SJCRH30 (cell line): ENCODE measurements around the gene CPNE5. TPM values are rescaled to one million over a fixed set of nuclear protein-coding genes. Genes with fewer than 3 reads are reported as not detected.

Experiments
- DNase-seq, 2 experiments: peaks; one replicate each; pipeline ENCODE4 v3.0.0-alpha.2; 2015 to 2020
- H3K27ac ChIP-seq: fragments of 250-450 bp; sonication (Bioruptor Pico); 2 replicates; pipeline ENCODE4 v1.5.1; 2020; ENCODE audit warnings: mild to moderate bottlenecking, moderate library complexity
- H3K27me3 ChIP-seq: fragments of 250-450 bp; sonication (Bioruptor Pico); 2 replicates; pipeline ENCODE4 v1.5.1; 2020; ENCODE audit warnings: mild to moderate bottlenecking, moderate library complexity
- H3K36me3 ChIP-seq: fragments of 250-450 bp; sonication (Bioruptor Pico); 2 replicates; pipeline ENCODE4 v1.5.1; 2020; ENCODE audit warnings: mild to moderate bottlenecking, moderate library complexity
- H3K4me1 ChIP-seq: fragments of 250-450 bp; sonication (Bioruptor Pico); 2 replicates; pipeline ENCODE4 v1.5.1; 2020; ENCODE audit warnings: mild to moderate bottlenecking, moderate library complexity
- H3K4me3 ChIP-seq: fragments of 250-450 bp; sonication (Bioruptor Pico); 2 replicates; pipeline ENCODE4 v1.5.1; 2020; ENCODE audit warnings: mild to moderate bottlenecking, moderate library complexity
- H3K9me3 ChIP-seq: fragments of 250-450 bp; sonication (Bioruptor Pico); replicated peaks from 2 replicates; pipeline ENCODE4 v1.5.1; 2020; ENCODE audit warnings: mild to moderate bottlenecking, moderate library complexity
- total RNA-seq: library from RNA; depleted of rRNA; stranded (reverse); fragments of >200 nt; shearing (Covaris generic); gene quantifications from 2 replicates; pipeline ENCODE4 v1.2.3, GENCODE V29; 2014; rRNA removed

Gene CPNE5
- total RNA-seq, 1 experiment from 2014 or later: 0.57 TPM

- no peak for DNase-seq
- Histone ChIP-seq H3K4me3 (no peak overlapping the region), H3K9me3 (no peaks in the 10 kb centered on the region), H3K27me3 (no peaks in the 10 kb centered on the region), H3K27ac (no peak overlapping the region), H3K36me3 (no peaks in the 10 kb centered on the region), H3K4me1 (0 out of 2 replicates have a peak, but pooled peaks cover 5% of the 10 kb centered on the region)
Measured at GRCh38 chr6:36699348-36699747, 139.9 kb downstream of the CPNE5 start.

GRCh38 chr6:36698871-36699271, 140.4 kb downstream of the CPNE5 start:
- H3K27me3 ChIP-seq: no peaks in the 10 kb centered on the region
- no peak for DNase-seq
- no peak overlapping the region for H3K4me3 ChIP-seq
- H3K27ac ChIP-seq: no peak overlapping the region
- no peaks in the 10 kb centered on the region for H3K9me3 ChIP-seq
- no peaks in the 10 kb centered on the region for H3K36me3 ChIP-seq
- H3K4me1 ChIP-seq: 0 out of 2 replicates have a peak, but pooled peaks cover 5% of the 10 kb centered on the region

- Histone ChIP-seq H3K27ac (no peak overlapping the region), H3K27me3 (no peaks in the 10 kb centered on the region), H3K4me1 (0 out of 2 replicates have a peak, but pooled peaks cover 5% of the 10 kb centered on the region), H3K4me3 (no peak overlapping the region), H3K9me3 (no peaks in the 10 kb centered on the region), H3K36me3 (no peaks in the 10 kb centered on the region)
- DNase-seq: no peak
Measured at GRCh38 chr6:36698196-36698595, 141.0 kb downstream of the CPNE5 start.

- Histone ChIP-seq H3K36me3 (no peaks in the 10 kb centered on the region), H3K27me3 (no peaks in the 10 kb centered on the region), H3K4me3 (no peak within 1 kb of the TSS), H3K4me1 (0 out of 2 replicates have a peak, but pooled peaks cover 2% of the 10 kb centered on the region), H3K9me3 (no peaks in the 10 kb centered on the region), H3K27ac (no peak within 1 kb of the TSS)
- no peak for DNase-seq
Measured at GRCh38 chr6:36697481-36697903, 141.8 kb downstream of the CPNE5 start, which contains the start of gene RAB44. Gene RAB44, plus strand, starts transcription at chr6:36697826. Its CDS starts 6,410 bp downstream, at chr6:36704236.

GRCh38 chr6:36695414-36695813, 143.8 kb downstream of the CPNE5 start:
- H3K36me3 ChIP-seq: no peaks in the 10 kb centered on the region
- no peak overlapping the region for H3K4me3 ChIP-seq
- DNase-seq: no peak
- no peaks in the 10 kb centered on the region for H3K4me1 ChIP-seq
- H3K27me3 ChIP-seq: no peaks in the 10 kb centered on the region
- H3K9me3 ChIP-seq: no peaks in the 10 kb centered on the region
- H3K27ac ChIP-seq: no peak overlapping the region

GRCh38 chr6:36694616-36695015, 144.6 kb downstream of the CPNE5 start:
- H3K4me1 ChIP-seq: no peaks in the 10 kb centered on the region
- H3K36me3 ChIP-seq: no peaks in the 10 kb centered on the region
- H3K27me3 ChIP-seq: no peaks in the 10 kb centered on the region
- no peak for DNase-seq
- no peaks in the 10 kb centered on the region for H3K9me3 ChIP-seq
- no peak overlapping the region for H3K27ac ChIP-seq
- no peak overlapping the region for H3K4me3 ChIP-seq

DNA sequence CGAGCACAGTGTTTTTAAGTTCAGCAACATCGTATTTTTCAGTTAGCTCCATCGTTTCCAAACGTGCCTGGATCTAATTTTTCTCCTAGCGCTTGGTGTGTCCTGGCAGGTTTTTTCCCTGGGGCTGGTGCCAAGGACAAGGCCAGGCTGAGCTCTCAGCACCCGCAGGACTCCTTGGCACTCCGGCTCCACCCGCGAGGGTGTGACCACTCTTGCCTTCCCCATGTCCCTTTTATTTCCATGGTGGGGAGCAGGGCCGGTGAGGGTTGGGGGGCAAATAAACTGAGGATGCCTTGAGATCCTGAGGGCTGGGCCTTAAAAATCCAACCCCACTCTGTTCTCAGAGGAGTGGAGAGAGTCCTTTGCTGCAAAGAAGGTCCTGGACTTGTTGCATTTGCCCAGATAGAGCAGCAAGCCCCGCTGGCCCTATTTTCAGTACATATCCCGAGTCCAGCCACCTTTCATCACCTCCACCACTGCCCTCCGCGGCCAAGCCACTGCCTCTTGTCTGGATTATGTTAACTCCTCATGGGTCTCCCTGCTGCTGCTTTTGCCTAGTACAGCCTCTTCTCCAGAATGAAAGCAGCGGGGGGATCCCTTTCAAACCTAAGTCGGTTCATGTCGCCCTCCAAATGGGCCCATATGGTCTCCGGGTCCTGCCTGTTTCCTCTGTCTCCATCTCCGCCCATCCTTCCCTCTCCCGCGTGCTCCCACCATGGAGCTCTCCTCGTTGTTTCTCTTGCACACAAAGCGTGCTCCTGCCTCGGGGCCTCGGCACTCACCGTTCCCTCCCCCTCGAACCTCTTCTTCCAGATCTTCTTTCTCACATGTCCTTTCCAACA, 146.2 kb downstream of the CPNE5 start:
- Histone ChIP-seq H3K27ac (no peak overlapping the region), H3K27me3 (no peaks in the 10 kb centered on the region)
- DNase-seq: no peak

DNA sequence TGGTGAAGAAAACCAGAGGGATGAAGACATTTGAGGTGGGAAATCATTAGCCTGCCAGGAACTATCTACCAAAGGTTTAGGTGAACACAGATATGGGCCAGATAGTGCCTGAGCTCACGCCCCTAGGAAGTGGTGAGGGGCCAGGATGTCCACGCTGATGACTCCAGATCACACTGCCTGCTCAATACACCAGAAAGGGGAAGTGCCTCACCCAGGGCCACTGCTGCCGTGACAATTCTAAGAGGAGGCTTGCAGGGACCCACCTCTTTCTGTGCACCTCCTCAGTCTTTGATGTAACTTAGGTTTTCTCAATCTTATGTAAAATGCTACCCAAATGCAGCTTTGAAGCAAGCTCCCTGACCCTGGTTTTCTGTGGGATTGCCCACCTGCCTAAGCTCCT, 147.0 kb downstream of the CPNE5 start:
- no peak for DNase-seq
- Histone ChIP-seq H3K27me3 (no peaks in the 10 kb centered on the region), H3K36me3 (peaks cover 5% of the 10 kb centered on the region), H3K9me3 (no peaks in the 10 kb centered on the region), H3K4me1 (no peaks in the 10 kb centered on the region), H3K4me3 (no peak overlapping the region), H3K27ac (no peak overlapping the region)

More for the DNA sequence above, 146.2 kb downstream of the CPNE5 start:
- H3K36me3 ChIP-seq: no peaks in the 10 kb centered on the region
- no peak overlapping the region for H3K4me3 ChIP-seq
- no peaks in the 10 kb centered on the region for H3K4me1 ChIP-seq
- no peaks in the 10 kb centered on the region for H3K9me3 ChIP-seq

DNA sequence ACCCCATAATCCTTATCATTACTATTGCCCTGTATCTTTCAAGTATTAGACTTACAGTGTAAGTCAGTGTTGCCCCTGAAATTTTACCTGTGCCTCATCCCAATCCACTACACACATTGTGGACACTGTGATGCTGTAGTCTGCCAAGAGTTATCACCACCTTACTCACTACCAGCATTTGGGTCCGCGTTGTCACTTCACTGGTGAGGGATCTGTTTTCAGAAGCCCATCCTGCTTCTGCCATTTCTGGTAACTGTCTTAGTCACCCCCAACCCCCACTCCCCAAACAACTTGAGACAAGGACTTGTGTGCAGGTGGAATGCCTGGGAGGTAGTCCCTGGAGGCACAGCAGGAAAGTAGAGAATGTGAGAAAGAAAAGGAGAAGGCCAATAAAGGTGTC, 147.6 kb downstream of the CPNE5 start:
- H3K36me3 ChIP-seq: peaks cover 10% of the 10 kb centered on the region
- DNase-seq: no peak
- H3K27ac ChIP-seq: no peak overlapping the region
- no peaks in the 10 kb centered on the region for H3K4me1 ChIP-seq
- no peak overlapping the region for H3K4me3 ChIP-seq
- no peaks in the 10 kb centered on the region for H3K27me3 ChIP-seq
- H3K9me3 ChIP-seq: no peaks in the 10 kb centered on the region

GRCh38 chr6:36691011-36691410, 148.2 kb downstream of the CPNE5 start:
- Histone ChIP-seq H3K4me3 (no peak overlapping the region), H3K27ac (no peak overlapping the region), H3K9me3 (no peaks in the 10 kb centered on the region), H3K36me3 (peaks cover 15% of the 10 kb centered on the region), H3K4me1 (no peaks in the 10 kb centered on the region), H3K27me3 (no peaks in the 10 kb centered on the region)
- DNase-seq: no peak

Other genes starting within 250 kb of the CPNE5 start
- gene SRSF3, start 245.1 kb downstream of the CPNE5 start, total RNA-seq: 395 and 493 TPM in 2 replicates
- 56.1 and 57.8 TPM in 2 replicates for gene CDKN1A, start 160.7 kb downstream of the CPNE5 start, total RNA-seq
- not detected in 2 replicates for gene RAB44, start 141.6 kb downstream of the CPNE5 start, total RNA-seq
- gene PPIL1, start 35.4 kb upstream of the CPNE5 start, total RNA-seq: 75.2 and 77.8 TPM in 2 replicates
- gene C6orf89, start 46.5 kb upstream of the CPNE5 start, total RNA-seq: 17.0 and 18.5 TPM in 2 replicates
- not detected in 2 replicates for gene PI16, start 115.3 kb upstream of the CPNE5 start, total RNA-seq
- gene MTCH1, start 146.8 kb upstream of the CPNE5 start, total RNA-seq: 169 and 173 TPM in 2 replicates
- gene FGD2, start 166.2 kb upstream of the CPNE5 start, total RNA-seq: not detected in 2 replicates